ENCODE data around the gene F3. TPM values are rescaled to one million over a fixed set of nuclear protein-coding genes. Genes with fewer than 3 reads are reported as not detected.

The F3 gene
- polyA plus RNA-seq, 4 donors: 37.5 to 60.7 (median 48.0) TPM

GRCh38 chr1:94529416-94529815, 12.1 kb downstream of the F3 start:
- DNase-seq (ENCODE audit: low read depth in 4 of 4, low spot score in 3 of 4): no peak

- no peak for DNase-seq (ENCODE audit: low read depth in 4 of 4, low spot score in 3 of 4)
Measured at GRCh38 chr1:94528826-94529225, 12.7 kb downstream of the F3 start.

GRCh38 chr1:94528299-94528698, 13.3 kb downstream of the F3 start:
- no peak for DNase-seq (ENCODE audit: low read depth in 4 of 4, low spot score in 3 of 4)

GRCh38 chr1:94527447-94528031, 14.0 kb downstream of the F3 start:
- DNase-seq (ENCODE audit: low read depth in 4 of 4, low spot score in 3 of 4): peak in 1 of 4 donors; percentile 12

GRCh38 chr1:94526152-94526980, 15.2 kb downstream of the F3 start:
- no peak for DNase-seq (ENCODE audit: low read depth in 4 of 4, low spot score in 3 of 4)

GRCh38 chr1:94524531-94524930, 17.0 kb downstream of the F3 start:
- DNase-seq (ENCODE audit: low read depth in 4 of 4, low spot score in 3 of 4): no peak

- DNase-seq (ENCODE audit: low read depth in 4 of 4, low spot score in 3 of 4): peak in 1 of 4 donors; percentile 53
Measured at GRCh38 chr1:94522304-94522703, 19.3 kb downstream of the F3 start.

- no peak for DNase-seq (ENCODE audit: low read depth in 4 of 4, low spot score in 3 of 4)
Measured at GRCh38 chr1:94519351-94519750, 22.2 kb downstream of the F3 start.

- no peak for DNase-seq (ENCODE audit: low read depth in 4 of 4, low spot score in 3 of 4)
Measured at GRCh38 chr1:94515296-94515947, 26.1 kb downstream of the F3 start.

- no peak for DNase-seq (ENCODE audit: low read depth in 4 of 4, low spot score in 3 of 4)
Measured at GRCh38 chr1:94514095-94514727, 27.3 kb downstream of the F3 start.

- no peak for DNase-seq (ENCODE audit: low read depth in 4 of 4, low spot score in 3 of 4)
Measured at GRCh38 chr1:94512816-94513215, 28.7 kb downstream of the F3 start.

- no peak for DNase-seq (ENCODE audit: low read depth in 4 of 4, low spot score in 3 of 4)
Measured at GRCh38 chr1:94504601-94505000, 37.0 kb downstream of the F3 start.

- DNase-seq (ENCODE audit: low read depth in 4 of 4, low spot score in 3 of 4): no peak
Measured at GRCh38 chr1:94503153-94503552, 38.4 kb downstream of the F3 start.

GRCh38 chr1:94501935-94502334, 39.6 kb downstream of the F3 start:
- no peak for DNase-seq (ENCODE audit: low read depth in 4 of 4, low spot score in 3 of 4)

GRCh38 chr1:94501426-94501825, 40.1 kb downstream of the F3 start:
- DNase-seq (ENCODE audit: low read depth in 4 of 4, low spot score in 3 of 4): no peak

GRCh38 chr1:94496076-94496755, 45.3 kb downstream of the F3 start:
- DNase-seq (ENCODE audit: low read depth in 4 of 4, low spot score in 3 of 4): no peak

GRCh38 chr1:94490556-94490955, 51.0 kb downstream of the F3 start:
- DNase-seq (ENCODE audit: low read depth in 4 of 4, low spot score in 3 of 4): no peak

GRCh38 chr1:94486990-94487389, 54.6 kb downstream of the F3 start:
- no peak for DNase-seq (ENCODE audit: low read depth in 4 of 4, low spot score in 3 of 4)

- peak; percentile 27 to 49 (median 34) for DNase-seq (ENCODE audit: low read depth in 4 of 4, low spot score in 3 of 4)
Measured at GRCh38 chr1:94481473-94481933, 60.1 kb downstream of the F3 start.

GRCh38 chr1:94479682-94480081, 61.9 kb downstream of the F3 start:
- DNase-seq (ENCODE audit: low read depth in 4 of 4, low spot score in 3 of 4): no peak
